Liver (tissue), 9 donors: Measurements from ENCODE around the gene GNAT2. TPM values are rescaled to one million over a fixed set of nuclear protein-coding genes. Genes with fewer than 3 reads are reported as not detected.

ENCODE experiments used
- DNase-seq: peaks from one replicate; pipeline ENCODE4 v3.0.0-alpha.2; 2017; ENCODE audit warnings: low spot score
- H3K27ac ChIP-seq, 2 donors: one replicate each; pipeline ENCODE4 v1.7.0; 2013; ENCODE audit warnings: inconsistent platforms in 2 of 2, low read length in 2 of 2, control low read depth in 1 of 2, low read depth in 1 of 2, mild to moderate bottlenecking in 1 of 2
- H3K27me3 ChIP-seq, 4 donors: one replicate each; pipeline versions ENCODE4 v1.6.1 to v1.7.0; 2013; ENCODE audit warnings: low read length in 3 of 4, inconsistent platforms in 1 of 4, mild to moderate bottlenecking in 1 of 4, moderate library complexity in 1 of 4; ENCODE audit not compliant: control insufficient read depth in 4 of 4, insufficient read depth in 4 of 4
- H3K36me3 ChIP-seq, 4 donors: one replicate each; pipeline versions ENCODE4 v1.6.1 to v1.7.0; 2013; ENCODE audit warnings: low read length in 3 of 4, mild to moderate bottlenecking in 3 of 4, low read depth in 1 of 4, moderate library complexity in 1 of 4; ENCODE audit not compliant: control insufficient read depth in 4 of 4, insufficient read depth in 3 of 4
- H3K4me1 ChIP-seq, 4 donors: one replicate each; pipeline versions ENCODE4 v1.6.1 to v1.7.0; 2013; ENCODE audit warnings: low read length in 3 of 4, mild to moderate bottlenecking in 3 of 4, moderate library complexity in 1 of 4; ENCODE audit not compliant: control insufficient read depth in 4 of 4, insufficient read depth in 4 of 4
- H3K4me3 ChIP-seq, 3 donors: one replicate each; pipeline versions ENCODE4 v1.6.1 to v1.7.0; 2013; ENCODE audit warnings: low read length in 3 of 3, control low read depth in 1 of 3, low read depth in 1 of 3, mild to moderate bottlenecking in 1 of 3
- H3K9ac ChIP-seq, 2 donors: one replicate each; pipeline ENCODE4 v1.7.0; 2013; ENCODE audit warnings: low read length in 2 of 2, mild to moderate bottlenecking in 2 of 2, moderate library complexity in 2 of 2, control low read depth in 1 of 2, low read depth in 1 of 2
- H3K9me3 ChIP-seq, 4 donors: one replicate each; pipeline versions ENCODE4 v1.6.1 to v1.7.0; 2013; ENCODE audit warnings: low read length in 3 of 4; ENCODE audit not compliant: control insufficient read depth in 4 of 4
- ATF3 ChIP-seq: IDR thresholded peaks from 2 replicates; pipeline ENCODE4 v1.6.1; 2016; ENCODE audit warnings: antibody characterized with exemption
- EGR1 ChIP-seq, 2 donors: IDR thresholded peaks; 2 replicates each; pipeline ENCODE4 v1.6.1; 2016 to 2018; ENCODE audit warnings: antibody characterized with exemption in 2 of 2, low read depth in 2 of 2
- FOXA1 ChIP-seq: IDR thresholded peaks from 2 replicates; pipeline ENCODE4 v1.6.1; 2016; ENCODE audit warnings: antibody characterized with exemption
- FOXA2 ChIP-seq: IDR thresholded peaks from 2 replicates; pipeline ENCODE4 v1.6.1; 2016; ENCODE audit warnings: antibody characterized with exemption
- GABPA ChIP-seq, 2 donors: IDR thresholded peaks in 1 of 2; conservative IDR thresholded peaks in 1 of 2; 2 replicates each; pipeline ENCODE4 v1.6.1; 2016; ENCODE audit warnings: antibody characterized with exemption in 2 of 2, mild to moderate bottlenecking in 1 of 2, moderate library complexity in 1 of 2
- HNF4A ChIP-seq, 2 donors: conservative IDR thresholded peaks; 2 replicates each; pipeline ENCODE4 v1.6.1; 2016; ENCODE audit warnings: antibody characterized with exemption in 2 of 2, mild to moderate bottlenecking in 2 of 2
- HNF4G ChIP-seq: IDR thresholded peaks from 2 replicates; pipeline ENCODE4 v1.6.1; 2016; ENCODE audit warnings: antibody characterized with exemption
- JUND ChIP-seq, 2 donors: IDR thresholded peaks; 2 replicates each; pipeline ENCODE4 v1.6.1; 2016; ENCODE audit warnings: antibody characterized with exemption in 2 of 2
- MAX ChIP-seq: IDR thresholded peaks from 2 replicates; pipeline ENCODE4 v1.6.1; 2016; ENCODE audit warnings: antibody characterized with exemption
- NR2F2 ChIP-seq: IDR thresholded peaks from 2 replicates; pipeline ENCODE4 v1.6.1; 2016; ENCODE audit warnings: antibody characterized with exemption
- RAD21 ChIP-seq, 2 donors: IDR thresholded peaks; 2 replicates each; pipeline ENCODE4 v1.6.1; 2016; ENCODE audit warnings: antibody characterized with exemption in 2 of 2, mild to moderate bottlenecking in 2 of 2
- RXRA ChIP-seq, 2 donors: IDR thresholded peaks; 2 replicates each; pipeline ENCODE4 v1.6.1; 2017 to 2018; ENCODE audit warnings: antibody characterized with exemption in 2 of 2, mild to moderate bottlenecking in 1 of 2
- SP1 ChIP-seq: IDR thresholded peaks from 2 replicates; pipeline ENCODE4 v1.6.1; 2018; ENCODE audit warnings: antibody characterized with exemption, mild to moderate bottlenecking
- TAF1 ChIP-seq: conservative IDR thresholded peaks from 2 replicates; pipeline ENCODE4 v1.6.1; 2016; ENCODE audit warnings: antibody characterized with exemption, mild to moderate bottlenecking
- YY1 ChIP-seq: IDR thresholded peaks from 2 replicates; pipeline ENCODE4 v1.6.1; 2016; ENCODE audit warnings: antibody characterized with exemption, mild to moderate bottlenecking
- ZBTB33 ChIP-seq: IDR thresholded peaks from 2 replicates; pipeline ENCODE4 v1.6.1; 2016; ENCODE audit warnings: antibody characterized with exemption
- WGBS: extraction: QIAGEN DNeasy Blood & Tissue Kit; methylation state at CpG from one replicate; pipeline ENCODE4 v1.1.7; 2013; 5-methylcytosine and 5-hydroxymethylcytosine counted together
- polyA plus RNA-seq, 2 donors: library from polyadenylated mRNA; stranded (reverse) in 1 of 2; unstranded in 1 of 2; fragments of 200-250 nt in 1 of 2; fragments of >200 nt in 1 of 2; fragmentation: Nextera tagmentation in 1 of 2; extraction: Ambion mirVana in 1 of 2; gene quantifications; one replicate each; pipeline versions ENCODE4 v1.2.1 to v1.2.3, GENCODE V29; 2013 to 2015
- total RNA-seq, 2 donors: library from RNA; depleted of rRNA; stranded (reverse); fragments of >200 nt; gene quantifications; one replicate each; pipeline ENCODE4 v1.2.3, GENCODE V29; 2014
- TF ChIP-seq, protein P1 (sequence below): IDR thresholded peaks from 2 replicates; pipeline ENCODE4 v1.6.1; 2016; ENCODE audit warnings: antibody characterized with exemption, mild to moderate bottlenecking
- donor health status: healthy.
- donor health status: healthy.
- donor health status: healthy.
- donor health status: healthy.
- donor health status: healthy.

Gene GNAT2
- total and polyA plus RNA-seq, 4 donors = 0.09 to 0.17 (median 0.17) TPM; not detected in 1

DNA sequence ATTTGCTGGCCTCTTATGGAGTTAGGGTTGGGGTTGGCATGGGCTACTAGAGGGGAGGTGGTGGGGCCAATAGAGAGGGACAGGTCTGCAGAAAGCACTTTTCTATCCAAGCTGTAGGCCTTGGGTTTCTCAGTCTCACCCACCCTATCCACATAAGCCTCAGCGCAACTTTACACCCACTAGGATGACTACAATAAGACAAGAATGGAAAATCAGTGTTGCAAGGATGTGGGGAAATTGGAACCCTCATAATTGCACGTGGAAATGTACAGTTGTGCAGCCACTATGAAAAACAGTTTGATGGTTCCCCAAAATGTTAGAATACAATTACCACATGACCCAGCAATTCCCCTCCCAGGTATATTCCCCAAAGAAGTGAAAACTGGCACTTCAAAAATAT is 22.4 kb upstream of the GNAT2 start:
- Histone ChIP-seq H3K4me1 (peaks cover 0 to 7% (median under 1%) of the 10 kb centered on the region in 4 donors), H3K9me3 (no peaks in the 10 kb centered on the region), H3K27ac (no peak overlapping the region), H3K27me3 (no peaks in the 10 kb centered on the region), H3K36me3 (no peaks in the 10 kb centered on the region), H3K4me3 (no peak overlapping the region), H3K9ac (no peak overlapping the region)
- WGBS = 84% methylated on average over 2 of the region's 2 CpGs
- no peak for DNase-seq
- TF ChIP-seq TAF1 (no peak), FOXA2 (no peak), FOXA1 (no peak), ATF3 (no peak), NR2F2 (no peak), SP1 (no peak), YY1 (no peak), JUND (IDR thresholded peaks at IDR 0.05) (no peak), RXRA (IDR thresholded peaks at IDR 0.05) (no peak), ZBTB33 (no peak), RAD21 (IDR thresholded peaks at IDR 0.05) (no peak), EGR1 (IDR thresholded peaks at IDR 0.05; ENCODE audit: low read depth in 2 of 2) (no peak), HNF4A (conservative IDR thresholded peaks at IDR 0.05) (no peak), HNF4G (no peak), MAX (no peak), GABPA (IDR thresholded peaks at IDR 0.05 in 1 of 2, conservative IDR thresholded peaks at IDR 0.05 in 1 of 2) (no peak)
- TF ChIP-seq, protein P1, sequence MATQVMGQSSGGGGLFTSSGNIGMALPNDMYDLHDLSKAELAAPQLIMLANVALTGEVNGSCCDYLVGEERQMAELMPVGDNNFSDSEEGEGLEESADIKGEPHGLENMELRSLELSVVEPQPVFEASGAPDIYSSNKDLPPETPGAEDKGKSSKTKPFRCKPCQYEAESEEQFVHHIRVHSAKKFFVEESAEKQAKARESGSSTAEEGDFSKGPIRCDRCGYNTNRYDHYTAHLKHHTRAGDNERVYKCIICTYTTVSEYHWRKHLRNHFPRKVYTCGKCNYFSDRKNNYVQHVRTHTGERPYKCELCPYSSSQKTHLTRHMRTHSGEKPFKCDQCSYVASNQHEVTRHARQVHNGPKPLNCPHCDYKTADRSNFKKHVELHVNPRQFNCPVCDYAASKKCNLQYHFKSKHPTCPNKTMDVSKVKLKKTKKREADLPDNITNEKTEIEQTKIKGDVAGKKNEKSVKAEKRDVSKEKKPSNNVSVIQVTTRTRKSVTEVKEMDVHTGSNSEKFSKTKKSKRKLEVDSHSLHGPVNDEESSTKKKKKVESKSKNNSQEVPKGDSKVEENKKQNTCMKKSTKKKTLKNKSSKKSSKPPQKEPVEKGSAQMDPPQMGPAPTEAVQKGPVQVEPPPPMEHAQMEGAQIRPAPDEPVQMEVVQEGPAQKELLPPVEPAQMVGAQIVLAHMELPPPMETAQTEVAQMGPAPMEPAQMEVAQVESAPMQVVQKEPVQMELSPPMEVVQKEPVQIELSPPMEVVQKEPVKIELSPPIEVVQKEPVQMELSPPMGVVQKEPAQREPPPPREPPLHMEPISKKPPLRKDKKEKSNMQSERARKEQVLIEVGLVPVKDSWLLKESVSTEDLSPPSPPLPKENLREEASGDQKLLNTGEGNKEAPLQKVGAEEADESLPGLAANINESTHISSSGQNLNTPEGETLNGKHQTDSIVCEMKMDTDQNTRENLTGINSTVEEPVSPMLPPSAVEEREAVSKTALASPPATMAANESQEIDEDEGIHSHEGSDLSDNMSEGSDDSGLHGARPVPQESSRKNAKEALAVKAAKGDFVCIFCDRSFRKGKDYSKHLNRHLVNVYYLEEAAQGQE = no peak

DNA sequence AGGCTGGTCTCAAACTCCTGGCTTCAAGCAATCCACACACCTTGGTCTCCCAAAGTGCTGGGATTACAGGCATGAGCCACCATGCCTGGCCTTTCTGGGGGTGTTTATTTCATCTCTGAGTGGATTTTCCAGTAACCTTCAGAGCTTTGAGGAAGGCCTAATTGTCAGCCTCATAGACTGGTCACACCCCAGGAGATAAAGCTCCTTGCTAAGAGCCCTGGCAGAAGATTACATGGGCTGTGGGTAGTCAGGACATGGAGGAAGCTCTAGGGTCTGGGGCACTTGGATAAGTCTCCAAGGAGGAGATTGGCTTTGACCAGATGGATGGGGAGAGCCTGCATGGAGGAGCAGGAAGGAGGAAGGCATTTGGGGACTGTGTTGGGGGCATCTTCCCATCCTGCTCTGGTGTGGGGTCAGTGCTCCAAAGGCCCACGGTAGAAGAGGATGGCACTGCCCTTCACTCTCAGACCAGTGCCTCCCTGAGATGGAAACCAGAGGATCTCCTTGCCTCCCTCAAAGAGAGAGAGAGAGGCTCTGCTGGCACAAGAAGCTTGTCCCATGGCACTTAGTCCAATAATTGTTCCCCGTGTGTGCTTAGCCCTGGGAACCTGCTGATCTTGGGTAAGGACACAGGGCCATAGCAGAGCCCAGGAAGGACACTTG is 21.8 kb upstream of the GNAT2 start:
- Histone ChIP-seq H3K27me3 (no peaks in the 10 kb centered on the region), H3K4me3 (no peak overlapping the region), H3K4me1 (peaks cover 4 to 7% (median 5%) of the 10 kb centered on the region in 4 donors), H3K9me3 (no peaks in the 10 kb centered on the region), H3K9ac (no peak overlapping the region), H3K36me3 (no peaks in the 10 kb centered on the region), H3K27ac (no peak overlapping the region)
- whole genome bisulfite sequencing = 80% methylated on average over 2 of the region's 2 CpGs
- TF ChIP-seq JUND (IDR thresholded peaks at IDR 0.05) (no peak), RXRA (IDR thresholded peaks at IDR 0.05) (no peak), RAD21 (IDR thresholded peaks at IDR 0.05) (no peak)
- DNase-seq = no peak
